HepG2 (cell line): ENCODE data around the gene MTTP. TPM values are rescaled to one million over a fixed set of nuclear protein-coding genes. Genes with fewer than 3 reads are reported as not detected.

ENCODE experiments used
- ATAC-seq: fragments of 200-7000 bp; cut with Tn5 transposase; 3 replicates; pipeline ENCODE4 v1.9.1; 2020; ENCODE audit warnings: mild to moderate bottlenecking, moderate library complexity
- BruUV-seq: library from RNA; stranded (reverse); fragments of 400-500 nt; replicated peaks from 2 replicates; lab custom pipeline; 2021; lab: Mats Ljungman, UMichigan
- CTCF ChIA-PET: fragments of 300-600 bp; formaldehyde crosslinking; extraction: SDS; loops from one replicate; lab custom pipeline; 2021; ENCODE audit warnings: low total read pairs, inconsistent platforms, low intra/inter-chr PET ratio; lab: Yijun Ruan, JAX
- POLR2A ChIA-PET: fragments of 350-600 bp; sonication (Branson Sonifier 250); formaldehyde crosslinking; loops from one replicate; lab custom pipeline; 2020; ENCODE audit warnings: antibody characterized with exemption, inconsistent platforms; lab: Yijun Ruan, JAX
- DNase-seq: peaks from one replicate; pipeline ENCODE4 v3.0.0-alpha.2; 2015; ENCODE audit warnings: low spot score
- FAIRE-seq: peaks from 3 replicates; lab custom pipeline; 2011; peaks lifted over from hg19 to GRCh38; lab: Jason Lieb, UNC
- H2AFZ ChIP-seq: one replicate; pipeline ENCODE4 v1.6.1; 2011; ENCODE audit warnings: low read length, inconsistent platforms
- H3K27ac ChIP-seq: fragments of 300-600 bp; 3 replicates; pipeline ENCODE4 v1.8.0; 2011; ENCODE audit warnings: mixed run types, mild to moderate bottlenecking, mixed read lengths, low read length, inconsistent platforms; ENCODE audit not compliant: insufficient read depth; ENCODE audit errors: extremely low read length
- H3K27me3 ChIP-seq, 2 experiments: fragments of 200-600 bp in 1 of 2; 2 replicates in 1 of 2; 3 replicates in 1 of 2; pipeline versions ENCODE4 v1.6.0 to v1.8.0; 2011; ENCODE audit warnings: low read length in 2 of 2, mild to moderate bottlenecking in 2 of 2, moderate library complexity in 2 of 2, inconsistent platforms in 1 of 2; ENCODE audit not compliant: insufficient read depth in 2 of 2, control insufficient read depth in 1 of 2
- H3K36me3 ChIP-seq, 2 experiments: fragments of 200-600 bp in 1 of 2; replicated peaks in 1 of 2; 2 replicates in 1 of 2; 3 replicates in 1 of 2; pipeline versions ENCODE4 v1.5.1 to v1.8.0; 2011; ENCODE audit warnings: low read length in 2 of 2, inconsistent platforms in 1 of 2; ENCODE audit not compliant: insufficient read depth in 2 of 2, control insufficient read depth in 1 of 2
- H3K4me1 ChIP-seq: 2 replicates; pipeline ENCODE4 v1.5.1; 2012; ENCODE audit warnings: low read length, inconsistent platforms; ENCODE audit not compliant: insufficient read depth
- H3K4me2 ChIP-seq: 2 replicates; pipeline ENCODE4 v1.6.0; 2011; ENCODE audit warnings: low read depth, low read length, inconsistent platforms
- H3K4me3 ChIP-seq, 3 experiments: fragments of 200-600 bp in 1 of 3; sonication (generic), shearing (Covaris generic) in 1 of 3; replicated peaks in 1 of 3; 2 replicates each; pipeline ENCODE4 v1.5.1; 2011 to 2016; ENCODE audit warnings: low read length in 3 of 3, inconsistent platforms in 2 of 3, low read depth in 2 of 3, mild to moderate bottlenecking in 2 of 3, control low read depth in 1 of 3, mixed read lengths in 1 of 3; ENCODE audit not compliant: insufficient read depth in 1 of 3
- H3K79me2 ChIP-seq: one replicate; pipeline ENCODE4 v1.6.1; 2011; ENCODE audit warnings: low read length, inconsistent platforms; ENCODE audit not compliant: insufficient read depth
- H3K9ac ChIP-seq: 2 replicates; pipeline ENCODE4 v1.6.0; 2011; ENCODE audit warnings: mild to moderate bottlenecking, low read depth, low read length, inconsistent platforms; ENCODE audit not compliant: insufficient read depth
- H3K9me3 ChIP-seq: 2 replicates; pipeline ENCODE4 v1.5.1; 2012; ENCODE audit warnings: mild to moderate bottlenecking, low read length
- H4K20me1 ChIP-seq: 2 replicates; pipeline ENCODE4 v1.6.0; 2011; ENCODE audit warnings: inconsistent platforms, mild to moderate bottlenecking, low read length, moderate library complexity; ENCODE audit not compliant: insufficient read depth
- ARID4A ChIP-seq: sonication (generic); formaldehyde crosslinking; IDR thresholded peaks from 2 replicates; pipeline ENCODE4 v1.5.0; 2020; ENCODE audit warnings: mild to moderate bottlenecking, missing genetic modification reagents, borderline replicate concordance
- CCAR2 ChIP-seq: fragments of 200-400 bp; formaldehyde crosslinking; optimal IDR thresholded peaks from 2 replicates; pipeline ENCODE3; 2018; ENCODE audit warnings: low read depth, mild to moderate bottlenecking, low read length, moderate library complexity
- CEBPB ChIP-seq: IDR thresholded peaks from 2 replicates; pipeline ENCODE4 v1.6.1; 2011; ENCODE audit warnings: low read depth, low read length, improper control_type of control experiment, borderline replicate concordance
- GABPB1 ChIP-seq: IDR thresholded peaks from 2 replicates; pipeline ENCODE4 v1.6.1; 2016; ENCODE audit warnings: mild to moderate bottlenecking, missing genetic modification reagents, moderate library complexity, missing compliant biosample characterization
- MXI1 ChIP-seq: IDR thresholded peaks from 3 replicates; pipeline ENCODE4 v1.6.1; 2012; ENCODE audit warnings: low read depth, low read length, inconsistent platforms, borderline replicate concordance
- NFATC3 ChIP-seq: sonication (generic); formaldehyde crosslinking; IDR thresholded peaks from 2 replicates; pipeline ENCODE4 v1.5.1; 2020; ENCODE audit warnings: mild to moderate bottlenecking, missing genetic modification reagents
- RXRB ChIP-seq: IDR thresholded peaks from 2 replicates; pipeline ENCODE4 v1.6.1; 2016; ENCODE audit warnings: borderline replicate concordance, missing genetic modification reagents, missing compliant biosample characterization
- ZNF251 ChIP-seq: sonication (generic); formaldehyde crosslinking; IDR thresholded peaks from 2 replicates; pipeline ENCODE4 v1.9.0; 2021; ENCODE audit warnings: mild to moderate bottlenecking, missing genetic modification reagents
- ZNF260 ChIP-seq: sonication (generic); formaldehyde crosslinking; IDR thresholded peaks from 2 replicates; pipeline ENCODE4 v1.4.0; 2020; ENCODE audit warnings: missing genetic modification reagents, low read depth, mild to moderate bottlenecking, borderline replicate concordance
- WGBS: methylation state at CpG from one replicate; pipeline ENCODE4 v1.1.6; 2017; ENCODE audit warnings: low lambda C conversion rate; 5-methylcytosine and 5-hydroxymethylcytosine counted together
- in situ Hi-C: cut with HindIII; loops from 2 replicates; pipeline ENCODE4 v1.10.0; 2017; ENCODE audit warnings: low pct_unique_long_range_greater_than_20kb; ENCODE audit not compliant: extremely low pct_ligation_motif_present
- intact Hi-C: fragments of 100-400 bp; cut with micrococcal nuclease; formaldehyde crosslinking; loops from one replicate; pipeline ENCODE4 v1.10.0; 2022; ENCODE audit not compliant: unreplicated experiment
- polyA plus RNA-seq, 8 experiments: library from polyadenylated mRNA; depleted of rRNA in 3 of 8; stranded (reverse) in 7 of 8; unstranded in 1 of 8; fragments of >200 nt; fragmentation: Illumina TruSeq in 4 of 8; extraction: Trizol in 4 of 8; gene quantifications; 2 replicates each; pipeline versions ENCODE4 v1.2.1 to v1.2.3, GENCODE V29; 2011 to 2016; ENCODE audit warnings: low read depth in 4 of 8, missing spikeins in 1 of 8, mixed read lengths in 1 of 8; ENCODE audit not compliant: insufficient read depth in 1 of 8
- total RNA-seq, 5 experiments: library from RNA; depleted of rRNA; stranded (reverse); fragments of >200 nt; fragmentation: Illumina TruSeq; extraction: Trizol; gene quantifications; 2 replicates each; pipeline ENCODE4 v1.2.3, GENCODE V29; 2016; ENCODE audit warnings: low read depth in 1 of 5
- TF ChIP-seq, protein P1 (sequence below): sonication (generic); formaldehyde crosslinking; IDR thresholded peaks from 2 replicates; pipeline ENCODE4 v1.4.0; 2020; ENCODE audit warnings: missing genetic modification reagents
- TF ChIP-seq, protein P2 (sequence below): sonication (generic); formaldehyde crosslinking; IDR thresholded peaks from 2 replicates; pipeline ENCODE4 v1.8.1; 2023; ENCODE audit warnings: mild to moderate bottlenecking, inconsistent platforms, moderate library complexity, missing genetic modification reagents, borderline replicate concordance

MTTP gene
- total and polyA plus RNA-seq, 2 of the 13 experiments (the other 11 are each of a cell fraction or from before 2014, with no cell fraction given), result 84.7 to 102 TPM

DNA sequence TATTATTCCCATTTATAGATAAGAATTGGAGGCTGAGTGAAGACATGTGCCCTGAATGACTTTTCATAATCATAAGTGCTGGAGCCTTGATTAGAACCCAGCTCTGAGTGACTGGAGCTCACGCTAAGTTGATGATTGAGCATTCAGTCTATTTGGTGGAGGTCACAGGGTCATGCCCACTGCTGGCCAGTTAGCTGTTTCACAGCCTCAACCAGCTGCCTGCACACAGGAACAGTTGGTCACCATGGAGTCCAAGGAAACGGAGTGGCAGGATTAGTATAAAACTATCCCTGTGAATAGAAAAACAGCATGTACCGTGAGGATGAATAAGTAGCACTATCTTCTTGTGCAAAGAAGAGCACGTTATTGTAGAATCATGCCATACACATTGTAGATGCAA is 84.0 kb downstream of the MTTP start (continued):
- TF ChIP-seq, protein P1, sequence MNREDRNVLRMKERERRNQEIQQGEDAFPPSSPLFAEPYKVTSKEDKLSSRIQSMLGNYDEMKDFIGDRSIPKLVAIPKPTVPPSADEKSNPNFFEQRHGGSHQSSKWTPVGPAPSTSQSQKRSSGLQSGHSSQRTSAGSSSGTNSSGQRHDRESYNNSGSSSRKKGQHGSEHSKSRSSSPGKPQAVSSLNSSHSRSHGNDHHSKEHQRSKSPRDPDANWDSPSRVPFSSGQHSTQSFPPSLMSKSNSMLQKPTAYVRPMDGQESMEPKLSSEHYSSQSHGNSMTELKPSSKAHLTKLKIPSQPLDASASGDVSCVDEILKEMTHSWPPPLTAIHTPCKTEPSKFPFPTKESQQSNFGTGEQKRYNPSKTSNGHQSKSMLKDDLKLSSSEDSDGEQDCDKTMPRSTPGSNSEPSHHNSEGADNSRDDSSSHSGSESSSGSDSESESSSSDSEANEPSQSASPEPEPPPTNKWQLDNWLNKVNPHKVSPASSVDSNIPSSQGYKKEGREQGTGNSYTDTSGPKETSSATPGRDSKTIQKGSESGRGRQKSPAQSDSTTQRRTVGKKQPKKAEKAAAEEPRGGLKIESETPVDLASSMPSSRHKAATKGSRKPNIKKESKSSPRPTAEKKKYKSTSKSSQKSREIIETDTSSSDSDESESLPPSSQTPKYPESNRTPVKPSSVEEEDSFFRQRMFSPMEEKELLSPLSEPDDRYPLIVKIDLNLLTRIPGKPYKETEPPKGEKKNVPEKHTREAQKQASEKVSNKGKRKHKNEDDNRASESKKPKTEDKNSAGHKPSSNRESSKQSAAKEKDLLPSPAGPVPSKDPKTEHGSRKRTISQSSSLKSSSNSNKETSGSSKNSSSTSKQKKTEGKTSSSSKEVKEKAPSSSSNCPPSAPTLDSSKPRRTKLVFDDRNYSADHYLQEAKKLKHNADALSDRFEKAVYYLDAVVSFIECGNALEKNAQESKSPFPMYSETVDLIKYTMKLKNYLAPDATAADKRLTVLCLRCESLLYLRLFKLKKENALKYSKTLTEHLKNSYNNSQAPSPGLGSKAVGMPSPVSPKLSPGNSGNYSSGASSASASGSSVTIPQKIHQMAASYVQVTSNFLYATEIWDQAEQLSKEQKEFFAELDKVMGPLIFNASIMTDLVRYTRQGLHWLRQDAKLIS (CRISPR knock-in tag), result no peak
- no peak for TF ChIP-seq CEBPB

DNA sequence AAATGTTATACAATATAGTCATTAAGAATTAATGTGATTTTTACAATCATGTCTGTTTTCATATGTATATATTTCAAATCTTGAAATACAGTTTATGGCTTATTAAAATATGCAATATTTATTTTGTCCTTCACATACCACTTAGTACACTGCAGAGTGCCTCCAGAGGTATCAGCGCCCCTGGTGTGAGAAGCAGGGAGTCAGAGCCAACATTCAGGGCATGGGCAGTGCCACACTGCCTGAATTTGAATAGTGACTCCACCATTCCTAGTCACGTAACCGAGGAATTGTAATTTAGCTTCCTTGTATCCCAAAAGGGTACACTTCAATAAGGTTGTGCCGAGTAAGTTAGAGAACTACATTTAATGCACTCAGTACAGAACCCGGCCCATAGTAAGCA is 87.3 kb downstream of the MTTP start:
- Histone ChIP-seq H3K9me3 (no peaks in the 10 kb centered on the region), H3K27me3 (0 out of 5 replicates have a peak, but pooled peaks cover 0 to 1% of the 10 kb centered on the region in 2 experiments), H4K20me1 (no peaks in the 10 kb centered on the region), H3K9ac (no peak overlapping the region), H3K4me3 (no peak overlapping the region), H3K4me1 (no peaks in the 10 kb centered on the region), H3K4me2 (no peak overlapping the region), H3K36me3 (no peaks in the 10 kb centered on the region), H2AFZ (no peak overlapping the region), H3K79me2 (no peaks in the 10 kb centered on the region), H3K27ac (no peak overlapping the region)
- DNase-seq, result no peak
- ATAC-seq, result no peak
- intact Hi-C loops, result no loop called here
- ChIA-PET CTCF (no interaction called here), POLR2A (no interaction called here)
- FAIRE-seq, result no peak
- BruUV-seq, result no TSS peak
- WGBS, result 54% methylated on average over 5 of the region's 5 CpGs
- in situ Hi-C loops, result no loop called here
- TF ChIP-seq GABPB1 (CRISPR knock-in tag) (no peak), MXI1 (no peak), ARID4A (CRISPR knock-in tag) (no peak), RXRB (CRISPR knock-in tag) (no peak), NFATC3 (no peak), CCAR2 (no peak), ZNF260 (CRISPR knock-in tag) (no peak), ZNF251 (CRISPR knock-in tag) (no peak)
- TF ChIP-seq, protein P2, sequence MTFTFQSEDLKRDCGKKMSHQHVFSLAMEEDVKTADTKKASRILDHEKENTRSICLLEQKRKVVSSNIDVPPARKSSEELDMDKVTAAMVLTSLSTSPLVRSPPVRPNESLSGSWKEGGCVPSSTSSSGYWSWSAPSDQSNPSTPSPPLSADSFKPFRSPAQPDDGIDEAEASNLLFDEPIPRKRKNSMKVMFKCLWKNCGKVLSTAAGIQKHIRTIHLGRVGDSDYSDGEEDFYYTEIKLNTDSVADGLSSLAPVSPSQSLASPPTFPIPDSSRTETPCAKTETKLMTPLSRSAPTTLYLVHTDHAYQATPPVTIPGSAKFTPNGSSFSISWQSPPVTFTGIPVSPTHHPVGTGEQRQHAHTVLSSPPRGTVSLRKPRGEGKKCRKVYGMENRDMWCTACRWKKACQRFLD (CRISPR knock-in tag), result no peak
